ENCODE measurements around the gene BAZ2B. TPM values are rescaled to one million over a fixed set of nuclear protein-coding genes. Genes with fewer than 3 reads are reported as not detected.
A peak's percentile ranks its signal among the peaks of the same experiment; 100 is the strongest.

BAZ2B gene
- total RNA-seq, 3 donors from 2014 or later (not counting 1 experiment from before 2014, with no cell fraction given) = 59.8 to 73.7 (median 68.4) TPM

DNA sequence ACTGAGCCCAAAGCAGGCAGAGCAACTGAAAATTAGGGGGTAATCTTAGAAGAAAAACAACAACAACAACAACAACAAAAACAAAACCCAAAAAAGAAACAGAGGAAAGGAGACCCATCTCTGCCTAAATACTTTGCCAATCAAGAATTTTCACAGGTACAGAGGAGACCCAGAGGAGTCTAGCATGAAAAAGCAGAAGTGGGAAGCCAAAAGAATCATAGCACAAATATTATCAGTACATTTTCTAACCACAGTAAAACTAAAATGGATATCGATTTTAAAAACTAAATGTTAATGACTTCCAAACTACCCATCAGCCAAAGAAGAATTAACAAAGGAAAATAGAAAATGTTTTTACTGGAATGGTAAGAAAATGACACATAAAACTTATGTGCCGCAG lies 148.1 kb downstream of the BAZ2B start:
- Mint-ChIP-seq H3K36me3 (no peaks in the 10 kb centered on the region), H3K9me3 (peaks cover 0 to 3% of the 10 kb centered on the region in 2 donors), H3K4me3 (no peak overlapping the region), H3K4me1 (peaks cover 10 to 28% of the 10 kb centered on the region in 2 donors), H3K27ac (peak overlapping the region; percentile 15 to 80), H3K27me3 (ENCODE audit: low read depth in 2 of 2) (no peaks in the 10 kb centered on the region)
- DNase-seq (no peak), ATAC-seq (no peak)
- no CpG with 5 or more reads among the region's 2 CpGs for WGBS (ENCODE audit: insufficient coverage)
- H3K36me3 ChIP-seq (ENCODE audit: control insufficient read depth, insufficient read depth, low read length) = no peaks in the 10 kb centered on the region
- TF ChIP-seq, protein P1, sequence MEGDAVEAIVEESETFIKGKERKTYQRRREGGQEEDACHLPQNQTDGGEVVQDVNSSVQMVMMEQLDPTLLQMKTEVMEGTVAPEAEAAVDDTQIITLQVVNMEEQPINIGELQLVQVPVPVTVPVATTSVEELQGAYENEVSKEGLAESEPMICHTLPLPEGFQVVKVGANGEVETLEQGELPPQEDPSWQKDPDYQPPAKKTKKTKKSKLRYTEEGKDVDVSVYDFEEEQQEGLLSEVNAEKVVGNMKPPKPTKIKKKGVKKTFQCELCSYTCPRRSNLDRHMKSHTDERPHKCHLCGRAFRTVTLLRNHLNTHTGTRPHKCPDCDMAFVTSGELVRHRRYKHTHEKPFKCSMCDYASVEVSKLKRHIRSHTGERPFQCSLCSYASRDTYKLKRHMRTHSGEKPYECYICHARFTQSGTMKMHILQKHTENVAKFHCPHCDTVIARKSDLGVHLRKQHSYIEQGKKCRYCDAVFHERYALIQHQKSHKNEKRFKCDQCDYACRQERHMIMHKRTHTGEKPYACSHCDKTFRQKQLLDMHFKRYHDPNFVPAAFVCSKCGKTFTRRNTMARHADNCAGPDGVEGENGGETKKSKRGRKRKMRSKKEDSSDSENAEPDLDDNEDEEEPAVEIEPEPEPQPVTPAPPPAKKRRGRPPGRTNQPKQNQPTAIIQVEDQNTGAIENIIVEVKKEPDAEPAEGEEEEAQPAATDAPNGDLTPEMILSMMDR (IDR thresholded peaks at IDR 0.05) = no peak
- H3K27me3 ChIP-seq (ENCODE audit: control insufficient read depth, insufficient read depth, low read length) = no peaks in the 10 kb centered on the region
- no peak overlapping the region for H3K27ac ChIP-seq (ENCODE audit: low read length)
- no peak overlapping the region for H3K4me3 ChIP-seq (ENCODE audit: low read length)
- no peaks in the 10 kb centered on the region for H3K4me1 ChIP-seq (ENCODE audit: control insufficient read depth, insufficient read depth, low read length)
- intact Hi-C loops (cut with micrococcal nuclease) = no loop called here
- no peaks in the 10 kb centered on the region for H3K9me3 ChIP-seq (ENCODE audit: control insufficient read depth, insufficient read depth, low read length)

DNA sequence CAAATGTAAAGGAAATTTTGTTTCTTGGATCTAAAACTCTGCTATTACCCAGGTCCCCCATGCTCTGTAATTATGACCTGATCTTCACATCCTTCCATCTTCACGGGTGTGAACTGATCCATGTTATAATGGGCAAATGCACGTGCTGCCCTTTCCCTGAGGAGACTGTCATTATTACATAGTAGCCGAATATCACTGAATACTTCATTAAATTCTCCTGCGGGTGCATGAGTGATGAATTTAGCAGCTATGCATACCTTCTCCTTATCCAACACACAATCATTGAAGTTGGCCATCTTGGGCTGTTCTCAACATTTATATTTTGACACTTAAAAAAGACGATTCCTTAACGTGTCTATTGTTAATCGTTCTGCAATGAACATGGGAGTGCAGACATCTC lies 153.4 kb downstream of the BAZ2B start:
- H3K36me3 Mint-ChIP-seq = no peaks in the 10 kb centered on the region
- DNase-seq (no peak), ATAC-seq (no peak)
- H3K4me3 Mint-ChIP-seq = no peak overlapping the region
- Histone ChIP-seq H3K4me3 (ENCODE audit: low read length) (no peak overlapping the region), H3K36me3 (ENCODE audit: control insufficient read depth, insufficient read depth, low read length) (no peaks in the 10 kb centered on the region), H3K27ac (ENCODE audit: low read length) (no peak overlapping the region), H3K9me3 (ENCODE audit: control insufficient read depth, insufficient read depth, low read length) (no peaks in the 10 kb centered on the region), H3K27me3 (ENCODE audit: control insufficient read depth, insufficient read depth, low read length) (no peaks in the 10 kb centered on the region), H3K4me1 (ENCODE audit: control insufficient read depth, insufficient read depth, low read length) (peaks cover 1% of the 10 kb centered on the region)
- peaks cover 19 to 22% of the 10 kb centered on the region in 2 donors for H3K4me1 Mint-ChIP-seq
- 98% methylated on average over 7 of the region's 7 CpGs for WGBS (ENCODE audit: insufficient coverage)
- intact Hi-C loops (cut with micrococcal nuclease) = no loop called here
- H3K9me3 Mint-ChIP-seq = peaks cover 0 to under 1% of the 10 kb centered on the region in 2 donors
- no peak overlapping the region for H3K27ac Mint-ChIP-seq
- H3K27me3 Mint-ChIP-seq (ENCODE audit: low read depth in 2 of 2) = no peaks in the 10 kb centered on the region
- TF ChIP-seq, protein P1 (IDR thresholded peaks at IDR 0.05) = no peak

DNA sequence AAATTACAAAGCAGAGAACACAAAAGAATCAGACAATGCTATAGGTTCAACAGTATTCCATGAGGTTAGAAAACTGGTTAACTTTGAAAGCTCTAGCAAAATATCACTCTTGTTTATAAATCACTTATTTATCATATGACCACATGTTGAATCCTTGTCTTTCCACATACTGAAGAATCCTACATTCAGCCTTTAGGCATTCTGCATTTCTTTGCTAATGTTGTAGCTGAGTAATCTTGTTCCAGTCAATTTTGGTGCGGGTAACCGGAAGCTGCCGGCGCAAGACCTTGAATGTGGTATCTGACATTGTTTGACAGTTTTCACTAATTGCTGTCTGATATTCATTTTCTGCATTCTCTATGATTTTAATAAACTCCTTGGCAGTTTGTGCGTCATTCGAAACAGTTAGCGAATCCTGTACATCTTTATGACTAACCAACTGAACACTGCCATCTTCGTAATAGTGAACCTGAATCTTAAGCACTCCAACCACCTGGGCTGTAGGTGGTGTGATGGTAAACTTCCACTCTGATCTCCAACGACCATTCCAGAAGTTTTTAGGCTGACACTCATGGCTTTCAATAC lies 154.1 kb downstream of the BAZ2B start:
- Histone ChIP-seq H3K4me3 (ENCODE audit: low read length) (no peak overlapping the region), H3K36me3 (ENCODE audit: control insufficient read depth, insufficient read depth, low read length) (no peaks in the 10 kb centered on the region), H3K27ac (ENCODE audit: low read length) (no peak overlapping the region), H3K9me3 (ENCODE audit: control insufficient read depth, insufficient read depth, low read length) (no peaks in the 10 kb centered on the region), H3K4me1 (ENCODE audit: control insufficient read depth, insufficient read depth, low read length) (peaks cover 7% of the 10 kb centered on the region), H3K27me3 (ENCODE audit: control insufficient read depth, insufficient read depth, low read length) (no peaks in the 10 kb centered on the region)
- no peaks in the 10 kb centered on the region for H3K27me3 Mint-ChIP-seq (ENCODE audit: low read depth in 2 of 2)
- no peak for ATAC-seq
- DNase-seq = no peak
- H3K9me3 Mint-ChIP-seq = no peaks in the 10 kb centered on the region
- peaks cover 19 to 24% of the 10 kb centered on the region in 2 donors for H3K4me1 Mint-ChIP-seq
- TF ChIP-seq, protein P1 (IDR thresholded peaks at IDR 0.05) = no peak
- 94% methylated on average over 8 of the region's 9 CpGs for WGBS (ENCODE audit: insufficient coverage)
- intact Hi-C loops (cut with micrococcal nuclease) = no loop called here
- H3K27ac Mint-ChIP-seq = no peak overlapping the region
- H3K36me3 Mint-ChIP-seq = no peaks in the 10 kb centered on the region
- H3K4me3 Mint-ChIP-seq = no peak overlapping the region

DNA sequence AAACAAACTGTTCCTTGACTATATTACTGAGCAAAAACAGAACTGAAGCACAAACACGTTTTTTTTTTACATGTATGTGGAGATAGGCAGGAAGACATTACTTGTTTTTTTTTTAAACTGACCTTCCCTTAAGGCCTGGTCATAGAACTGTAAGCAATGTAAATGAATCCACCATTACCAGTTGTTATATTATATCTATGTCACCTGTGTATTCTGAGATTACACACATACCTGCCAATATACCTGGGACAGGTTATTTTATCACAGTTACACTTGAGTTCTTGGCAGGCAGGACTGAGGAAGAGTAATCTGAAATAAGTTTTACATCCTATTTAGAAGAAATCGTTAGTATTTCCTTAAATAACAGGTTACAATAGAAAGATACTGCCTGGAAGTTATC lies 155.3 kb downstream of the BAZ2B start:
- no peak for DNase-seq
- Histone ChIP-seq H3K27me3 (ENCODE audit: control insufficient read depth, insufficient read depth, low read length) (no peaks in the 10 kb centered on the region), H3K9me3 (ENCODE audit: control insufficient read depth, insufficient read depth, low read length) (no peaks in the 10 kb centered on the region), H3K4me1 (ENCODE audit: control insufficient read depth, insufficient read depth, low read length) (peaks cover 7% of the 10 kb centered on the region), H3K4me3 (ENCODE audit: low read length) (no peak overlapping the region), H3K27ac (ENCODE audit: low read length) (no peak overlapping the region), H3K36me3 (ENCODE audit: control insufficient read depth, insufficient read depth, low read length) (no peaks in the 10 kb centered on the region)
- WGBS (ENCODE audit: insufficient coverage) = no CpG with 5 or more reads among the region's 2 CpGs
- Mint-ChIP-seq H3K36me3 (no peaks in the 10 kb centered on the region), H3K27ac (no peak overlapping the region), H3K27me3 (ENCODE audit: low read depth in 2 of 2) (no peaks in the 10 kb centered on the region), H3K4me3 (no peak overlapping the region), H3K4me1 (peaks cover 23 to 35% of the 10 kb centered on the region in 2 donors), H3K9me3 (no peaks in the 10 kb centered on the region)
- TF ChIP-seq, protein P1 (IDR thresholded peaks at IDR 0.05) = no peak
- no peak for ATAC-seq
- intact Hi-C loops (cut with micrococcal nuclease) = no loop called here

Data from natural killer cell (primary cell).